Endothelial cell (in vitro differentiated cells): Measurements from ENCODE around the gene EPHB4. TPM values are rescaled to one million over a fixed set of nuclear protein-coding genes. Genes with fewer than 3 reads are reported as not detected.

Source experiments
- DNase-seq: peaks from one replicate; pipeline ENCODE4 v3.0.0; 2021; ENCODE audit warnings: low spot score
- H3K27ac Mint-ChIP-seq: one replicate; pipeline ENCODE4 v1.8.0; 2021; ENCODE audit warnings: mixed read lengths, inconsistent platforms; ENCODE audit not compliant: unreplicated experiment
- H3K27me3 Mint-ChIP-seq: one replicate; pipeline ENCODE4 v1.8.0; 2021; ENCODE audit warnings: mild to moderate bottlenecking, moderate library complexity, mixed read lengths, inconsistent platforms; ENCODE audit not compliant: unreplicated experiment
- H3K36me3 Mint-ChIP-seq: one replicate; pipeline ENCODE4 v1.8.0; 2021; ENCODE audit warnings: mild to moderate bottlenecking, low read depth, mixed read lengths, inconsistent platforms; ENCODE audit not compliant: unreplicated experiment
- H3K4me1 Mint-ChIP-seq: one replicate; pipeline ENCODE4 v1.8.0; 2021; ENCODE audit warnings: mild to moderate bottlenecking, mixed read lengths, inconsistent platforms; ENCODE audit not compliant: unreplicated experiment
- H3K4me3 Mint-ChIP-seq: one replicate; pipeline ENCODE4 v1.8.0; 2021; ENCODE audit warnings: mild to moderate bottlenecking, mixed read lengths, inconsistent platforms; ENCODE audit not compliant: unreplicated experiment
- H3K9me3 Mint-ChIP-seq: one replicate; pipeline ENCODE4 v1.8.0; 2021; ENCODE audit warnings: mixed read lengths, inconsistent platforms; ENCODE audit not compliant: unreplicated experiment
- CTCF ChIP-seq: fragments of 200-600 bp; sonication (generic); IDR thresholded peaks from one replicate; pipeline ENCODE4 v1.5.0; 2021; ENCODE audit warnings: antibody characterized with exemption; ENCODE audit not compliant: unreplicated experiment
- microRNA-seq: library from miRNA; unstranded; fragments of <30 nt; microRNA quantifications from one replicate; pipeline ENCODE4, GENCODE V29; 2020; ENCODE audit not compliant: unreplicated experiment
- total RNA-seq: library from RNA; stranded (reverse); fragmentation: NEBNext Ultra II Directional; extraction: Animal tissue kit (Norgen Biotek cat#: 25700); gene quantifications from one replicate; pipeline ENCODE4 v1.2.1, GENCODE V29; 2021; ENCODE audit not compliant: unreplicated experiment

The EPHB4 gene
- total RNA-seq, 1 donor from 2014 or later: 288 TPM

GRCh38 chr7:100752994-100753393 is 74.3 kb downstream of the EPHB4 start:
- Mint-ChIP-seq H3K4me1 (no peaks in the 10 kb centered on the region), H3K4me3 (no peak overlapping the region), H3K36me3 (no peaks in the 10 kb centered on the region), H3K27ac (no peak overlapping the region), H3K27me3 (peaks cover 4% of the 10 kb centered on the region), H3K9me3 (no peaks in the 10 kb centered on the region)
- no peak for TF ChIP-seq CTCF
- no peak for DNase-seq

Small RNAs within 50 kb of the gene (microRNA-seq; reads per million reads assigned to microRNA genes)
- gene MIR6875: 2.3 reads per million, percentile 33 among the genes with 10 or more reads in this experiment

Other genes with a start within 250 kb of the EPHB4 start
- gene LRCH4, start 241.4 kb downstream of the EPHB4 start, total RNA-seq: 89.7 TPM
- 1.3 TPM for gene FBXO24, start 241.2 kb downstream of the EPHB4 start, total RNA-seq
- 4.4 TPM for gene PCOLCE, start 225.2 kb downstream of the EPHB4 start, total RNA-seq
- gene MOSPD3, start 215.0 kb downstream of the EPHB4 start, total RNA-seq: 31.7 TPM
- 1.0 TPM for gene TFR2, start 186.0 kb downstream of the EPHB4 start, total RNA-seq
- gene ACTL6B, start 171.1 kb downstream of the EPHB4 start, total RNA-seq: not detected
- 336 TPM for gene GNB2, start 153.8 kb downstream of the EPHB4 start, total RNA-seq
- 70.6 TPM for gene GIGYF1, start 133.3 kb downstream of the EPHB4 start, total RNA-seq
- 30.6 TPM for gene POP7, start 121.4 kb downstream of the EPHB4 start, total RNA-seq
- 0.33 TPM for gene EPO, start 107.1 kb downstream of the EPHB4 start, total RNA-seq
- 0.05 TPM for gene ZAN, start 93.9 kb downstream of the EPHB4 start, total RNA-seq
- 60.5 TPM for gene SLC12A9, start 25.2 kb upstream of the EPHB4 start, total RNA-seq
- 93.8 TPM for gene TRIP6, start 39.9 kb upstream of the EPHB4 start, total RNA-seq
- 173 TPM for gene SRRT, start 47.6 kb upstream of the EPHB4 start, total RNA-seq
- 2.4 TPM for gene UFSP1, start 62.2 kb upstream of the EPHB4 start, total RNA-seq
- gene ACHE, start 68.4 kb upstream of the EPHB4 start, total RNA-seq: 3.0 TPM
- 3.4 TPM for gene MUC3A, start 122.0 kb upstream of the EPHB4 start, total RNA-seq
- 1.3 TPM for gene MUC12, start 142.0 kb upstream of the EPHB4 start, total RNA-seq
- not detected for gene MUC17, start 192.6 kb upstream of the EPHB4 start, total RNA-seq